ENCODE data around the gene STK39. TPM values are rescaled to one million over a fixed set of nuclear protein-coding genes. Genes with fewer than 3 reads are reported as not detected.

STK39 gene
- total and polyA plus RNA-seq, 2 donors (not counting 1 experiment from before 2014, with no cell fraction given) = 2.3 to 14.6 TPM

GRCh38 chr2:168159754-168160585 lies 87.4 kb downstream of the STK39 start:
- ATAC-seq (ENCODE audit: low read depth) (no peak), DNase-seq (no peak)
- ChIA-PET CTCF (interaction anchor here (0.6 to 2.2 kb wide), 4 partner anchors 25 to 184 kb away, joined by 3 to 13 read pairs (median 4); no protein-coding TSS in a partner anchor), POLR2A (no interaction called here)
- H3K27me3 Mint-ChIP-seq = no peaks in the 10 kb centered on the region
- H3K27ac ChIP-seq (ENCODE audit: low read length in 2 of 2) = no peak overlapping the region
- H3K4me1 ChIP-seq (ENCODE audit: control insufficient read depth in 2 of 2, insufficient read depth in 2 of 2, low read length in 2 of 2) = no peaks in the 10 kb centered on the region
- intact Hi-C loops (cut with micrococcal nuclease) = no loop called here
- no peak overlapping the region for H2AFZ ChIP-seq (ENCODE audit: insufficient read depth, low read depth, low read length, poor library complexity, severe bottlenecking)
- no peak for TF ChIP-seq EZH2 (IDR thresholded peaks at IDR 0.05; ENCODE audit: borderline replicate concordance, insufficient read depth, low read depth, low read length, poor library complexity, severe bottlenecking)
- TF ChIP-seq, protein P1, sequence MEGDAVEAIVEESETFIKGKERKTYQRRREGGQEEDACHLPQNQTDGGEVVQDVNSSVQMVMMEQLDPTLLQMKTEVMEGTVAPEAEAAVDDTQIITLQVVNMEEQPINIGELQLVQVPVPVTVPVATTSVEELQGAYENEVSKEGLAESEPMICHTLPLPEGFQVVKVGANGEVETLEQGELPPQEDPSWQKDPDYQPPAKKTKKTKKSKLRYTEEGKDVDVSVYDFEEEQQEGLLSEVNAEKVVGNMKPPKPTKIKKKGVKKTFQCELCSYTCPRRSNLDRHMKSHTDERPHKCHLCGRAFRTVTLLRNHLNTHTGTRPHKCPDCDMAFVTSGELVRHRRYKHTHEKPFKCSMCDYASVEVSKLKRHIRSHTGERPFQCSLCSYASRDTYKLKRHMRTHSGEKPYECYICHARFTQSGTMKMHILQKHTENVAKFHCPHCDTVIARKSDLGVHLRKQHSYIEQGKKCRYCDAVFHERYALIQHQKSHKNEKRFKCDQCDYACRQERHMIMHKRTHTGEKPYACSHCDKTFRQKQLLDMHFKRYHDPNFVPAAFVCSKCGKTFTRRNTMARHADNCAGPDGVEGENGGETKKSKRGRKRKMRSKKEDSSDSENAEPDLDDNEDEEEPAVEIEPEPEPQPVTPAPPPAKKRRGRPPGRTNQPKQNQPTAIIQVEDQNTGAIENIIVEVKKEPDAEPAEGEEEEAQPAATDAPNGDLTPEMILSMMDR (IDR thresholded peaks at IDR 0.05) = no peak
- peaks cover 0 to 5% of the 10 kb centered on the region in 2 experiments for H3K36me3 ChIP-seq (replicated peaks in 1 of 2; ENCODE audit: control extremely low read depth in 1 of 2, control insufficient read depth in 1 of 2, extremely low read depth in 1 of 2, insufficient read depth in 2 of 2, low read length in 1 of 2)
- no peaks in the 10 kb centered on the region for H4K20me1 ChIP-seq (ENCODE audit: control insufficient read depth, insufficient read depth, low read length, poor library complexity, severe bottlenecking)
- no peaks in the 10 kb centered on the region for H3K4me1 Mint-ChIP-seq
- WGBS (ENCODE audit: insufficient coverage) = 99% methylated on average over 8 of the region's 8 CpGs
- no peak overlapping the region for H3K4me3 ChIP-seq (ENCODE audit: control extremely low read depth in 1 of 5, extremely low read depth in 1 of 5, insufficient read depth in 1 of 5, low read depth in 2 of 5, low read length in 4 of 5)
- H3K27ac Mint-ChIP-seq = no peak overlapping the region
- no peak overlapping the region for H3K4me3 Mint-ChIP-seq
- no peaks in the 10 kb centered on the region for H3K9me3 ChIP-seq (ENCODE audit: control extremely low read depth in 1 of 3, control insufficient read depth in 2 of 3, insufficient read depth in 1 of 3, low read length in 2 of 3)
- no peak overlapping the region for H3K4me2 ChIP-seq (replicated peaks; ENCODE audit: low read depth, low read length, poor library complexity, severe bottlenecking)
- H3K9me3 Mint-ChIP-seq (ENCODE audit: insufficient read depth) = no peaks in the 10 kb centered on the region
- no peaks in the 10 kb centered on the region for H3K27me3 ChIP-seq (replicated peaks in 1 of 4; ENCODE audit: control extremely low read depth in 1 of 4, control insufficient read depth in 3 of 4, insufficient read depth in 4 of 4, low read length in 3 of 4)
- H3K79me2 ChIP-seq (ENCODE audit: control insufficient read depth, insufficient read depth, low read length) = no peaks in the 10 kb centered on the region
- H3K9ac ChIP-seq (ENCODE audit: low read length) = no peak overlapping the region

DNA sequence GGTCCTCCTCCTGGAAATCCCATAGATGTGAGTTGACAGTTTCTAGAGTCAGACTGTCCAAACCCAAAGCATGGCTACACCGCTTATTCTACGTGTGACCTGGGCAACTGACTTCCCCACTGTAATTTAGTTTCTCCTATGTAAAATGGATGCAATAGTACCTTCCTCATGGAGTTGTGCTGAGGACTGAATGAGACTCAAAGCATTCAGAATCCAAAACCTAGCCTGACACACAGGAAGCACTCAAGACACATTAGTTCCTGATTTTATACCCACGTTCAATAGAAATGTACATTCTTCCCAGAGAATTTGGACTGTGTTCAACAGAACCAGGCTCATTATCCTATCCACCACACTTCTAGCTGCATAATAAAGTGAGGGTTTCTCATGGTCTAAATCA lies 88.8 kb downstream of the STK39 start:
- no CpG with 5 or more reads among the region's 3 CpGs for WGBS (ENCODE audit: insufficient coverage)
- no peaks in the 10 kb centered on the region for H3K27me3 ChIP-seq (replicated peaks in 1 of 4; ENCODE audit: control extremely low read depth in 1 of 4, control insufficient read depth in 3 of 4, insufficient read depth in 4 of 4, low read length in 3 of 4)
- peaks cover 0 to 3% of the 10 kb centered on the region in 2 experiments for H3K36me3 ChIP-seq (replicated peaks in 1 of 2; ENCODE audit: control extremely low read depth in 1 of 2, control insufficient read depth in 1 of 2, extremely low read depth in 1 of 2, insufficient read depth in 2 of 2, low read length in 1 of 2)
- H3K79me2 ChIP-seq (ENCODE audit: control insufficient read depth, insufficient read depth, low read length) = no peaks in the 10 kb centered on the region
- no peaks in the 10 kb centered on the region for H3K27me3 Mint-ChIP-seq
- no peak for ATAC-seq (ENCODE audit: low read depth)
- H3K9me3 Mint-ChIP-seq (ENCODE audit: insufficient read depth) = no peaks in the 10 kb centered on the region
- no peak overlapping the region for H3K27ac Mint-ChIP-seq
- no peak for DNase-seq
- H4K20me1 ChIP-seq (ENCODE audit: control insufficient read depth, insufficient read depth, low read length, poor library complexity, severe bottlenecking) = no peaks in the 10 kb centered on the region
- no peak overlapping the region for H3K4me3 ChIP-seq (ENCODE audit: control extremely low read depth in 1 of 5, extremely low read depth in 1 of 5, insufficient read depth in 1 of 5, low read depth in 2 of 5, low read length in 4 of 5)
- no peaks in the 10 kb centered on the region for H3K4me1 ChIP-seq (ENCODE audit: control insufficient read depth in 2 of 2, insufficient read depth in 2 of 2, low read length in 2 of 2)
- H3K27ac ChIP-seq (ENCODE audit: low read length in 2 of 2) = no peak overlapping the region
- intact Hi-C loops (cut with micrococcal nuclease) = no loop called here
- H3K9me3 ChIP-seq (ENCODE audit: control extremely low read depth in 1 of 3, control insufficient read depth in 2 of 3, insufficient read depth in 1 of 3, low read length in 2 of 3) = no peaks in the 10 kb centered on the region
- CTCF ChIA-PET = no interaction called here
- no peak overlapping the region for H3K9ac ChIP-seq (ENCODE audit: low read length)
- H3K4me3 Mint-ChIP-seq = no peak overlapping the region
- no peak overlapping the region for H3K4me2 ChIP-seq (replicated peaks; ENCODE audit: low read depth, low read length, poor library complexity, severe bottlenecking)
- TF ChIP-seq, protein P1 (IDR thresholded peaks at IDR 0.05) = no peak
- no peak for TF ChIP-seq EZH2 (IDR thresholded peaks at IDR 0.05; ENCODE audit: borderline replicate concordance, insufficient read depth, low read depth, low read length, poor library complexity, severe bottlenecking)
- no peak overlapping the region for H2AFZ ChIP-seq (ENCODE audit: insufficient read depth, low read depth, low read length, poor library complexity, severe bottlenecking)
- POLR2A ChIA-PET = no interaction called here
- H3K4me1 Mint-ChIP-seq = no peaks in the 10 kb centered on the region

Data from B cell (primary cell).